ENCODE measurements around the gene C10orf71. TPM values are rescaled to one million over a fixed set of nuclear protein-coding genes. Genes with fewer than 3 reads are reported as not detected.

Gene C10orf71
- total RNA-seq, 3 donors from 2014 or later: 0.05 TPM; not detected in 2

DNA sequence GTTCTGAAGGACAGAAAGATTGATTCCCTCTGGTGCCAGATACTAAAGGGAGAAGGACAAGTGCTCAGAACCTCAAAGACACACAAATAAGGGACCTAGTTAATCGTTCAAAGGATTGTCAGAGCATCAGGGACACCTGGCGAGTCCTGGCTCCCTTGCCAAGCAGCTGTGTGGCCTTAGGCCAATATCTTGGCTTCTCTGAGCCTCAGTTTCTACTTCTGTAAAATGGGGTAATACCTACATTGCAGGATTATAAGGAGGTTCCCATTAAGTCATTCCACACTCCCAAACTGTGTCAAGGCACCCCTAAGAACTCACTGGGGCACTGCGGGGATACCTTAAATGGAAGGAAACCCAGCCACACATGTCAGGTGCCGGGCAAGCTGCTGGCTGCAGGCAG lies 67.5 kb downstream of the C10orf71 start:
- no peaks in the 10 kb centered on the region for H3K9me3 ChIP-seq
- TF ChIP-seq, protein P1, sequence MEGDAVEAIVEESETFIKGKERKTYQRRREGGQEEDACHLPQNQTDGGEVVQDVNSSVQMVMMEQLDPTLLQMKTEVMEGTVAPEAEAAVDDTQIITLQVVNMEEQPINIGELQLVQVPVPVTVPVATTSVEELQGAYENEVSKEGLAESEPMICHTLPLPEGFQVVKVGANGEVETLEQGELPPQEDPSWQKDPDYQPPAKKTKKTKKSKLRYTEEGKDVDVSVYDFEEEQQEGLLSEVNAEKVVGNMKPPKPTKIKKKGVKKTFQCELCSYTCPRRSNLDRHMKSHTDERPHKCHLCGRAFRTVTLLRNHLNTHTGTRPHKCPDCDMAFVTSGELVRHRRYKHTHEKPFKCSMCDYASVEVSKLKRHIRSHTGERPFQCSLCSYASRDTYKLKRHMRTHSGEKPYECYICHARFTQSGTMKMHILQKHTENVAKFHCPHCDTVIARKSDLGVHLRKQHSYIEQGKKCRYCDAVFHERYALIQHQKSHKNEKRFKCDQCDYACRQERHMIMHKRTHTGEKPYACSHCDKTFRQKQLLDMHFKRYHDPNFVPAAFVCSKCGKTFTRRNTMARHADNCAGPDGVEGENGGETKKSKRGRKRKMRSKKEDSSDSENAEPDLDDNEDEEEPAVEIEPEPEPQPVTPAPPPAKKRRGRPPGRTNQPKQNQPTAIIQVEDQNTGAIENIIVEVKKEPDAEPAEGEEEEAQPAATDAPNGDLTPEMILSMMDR (IDR thresholded peaks at IDR 0.05): no peak
- intact Hi-C loops (cut with DNase I, micrococcal nuclease): no loop called here
- DNase-seq (no peak), ATAC-seq (no peak)
- no peaks in the 10 kb centered on the region for H3K36me3 ChIP-seq (ENCODE audit: low read depth)
- H3K4me1 ChIP-seq (ENCODE audit: low read depth): no peaks in the 10 kb centered on the region
- H3K4me3 ChIP-seq: no peak overlapping the region

DNA sequence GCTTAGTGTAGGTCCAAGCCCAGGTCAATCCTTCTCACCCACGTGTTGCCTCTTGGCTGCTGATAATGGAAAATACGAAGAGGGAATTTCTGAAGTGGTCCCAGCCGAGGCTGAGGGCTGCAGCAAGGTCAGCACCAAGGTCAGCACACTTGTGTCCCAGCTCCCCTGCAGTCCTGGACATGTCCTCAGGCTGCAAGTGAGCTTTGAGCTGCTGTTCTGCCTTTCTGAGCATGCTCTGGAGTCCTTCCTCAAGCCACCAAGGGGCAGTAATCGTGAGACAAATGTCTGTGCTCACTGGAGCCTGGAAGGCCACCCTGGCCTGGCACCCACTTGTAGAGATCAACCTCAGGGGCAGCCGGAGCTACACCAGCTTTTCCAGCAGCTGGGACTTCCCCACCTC lies 68.6 kb downstream of the C10orf71 start:
- no peaks in the 10 kb centered on the region for H3K9me3 ChIP-seq
- no peaks in the 10 kb centered on the region for H3K36me3 ChIP-seq (ENCODE audit: low read depth)
- DNase-seq: no peak
- TF ChIP-seq, protein P1 (IDR thresholded peaks at IDR 0.05): no peak
- intact Hi-C loops (cut with DNase I, micrococcal nuclease): no loop called here
- no peak for ATAC-seq
- no peak overlapping the region for H3K4me3 ChIP-seq
- H3K4me1 ChIP-seq (ENCODE audit: low read depth): no peaks in the 10 kb centered on the region

DNA sequence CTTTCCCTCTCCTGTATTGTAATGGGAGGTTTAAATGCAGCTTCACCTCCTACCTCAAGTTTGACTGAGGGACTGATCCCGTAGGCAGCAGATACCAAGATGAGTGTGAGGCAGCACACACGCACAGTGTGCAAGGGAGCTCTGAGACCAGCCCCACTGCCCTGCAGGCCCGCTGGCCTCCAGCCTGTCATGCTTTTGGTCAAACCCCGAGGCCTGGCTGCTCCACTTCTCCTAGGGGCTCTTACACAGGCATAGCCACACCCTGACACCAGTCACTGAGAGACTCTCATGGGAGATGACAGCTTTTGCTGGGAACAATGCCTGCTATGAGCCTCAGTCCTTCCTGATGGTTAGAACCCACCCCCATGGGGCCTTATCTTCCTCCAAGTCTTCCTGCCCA lies 69.3 kb downstream of the C10orf71 start:
- H3K4me1 ChIP-seq (ENCODE audit: low read depth): no peaks in the 10 kb centered on the region
- ATAC-seq (no peak), DNase-seq (no peak)
- no peak overlapping the region for H3K4me3 ChIP-seq
- no peaks in the 10 kb centered on the region for H3K9me3 ChIP-seq
- intact Hi-C loops (cut with DNase I, micrococcal nuclease): no loop called here
- H3K36me3 ChIP-seq (ENCODE audit: low read depth): no peaks in the 10 kb centered on the region
- TF ChIP-seq, protein P1 (IDR thresholded peaks at IDR 0.05): no peak

DNA sequence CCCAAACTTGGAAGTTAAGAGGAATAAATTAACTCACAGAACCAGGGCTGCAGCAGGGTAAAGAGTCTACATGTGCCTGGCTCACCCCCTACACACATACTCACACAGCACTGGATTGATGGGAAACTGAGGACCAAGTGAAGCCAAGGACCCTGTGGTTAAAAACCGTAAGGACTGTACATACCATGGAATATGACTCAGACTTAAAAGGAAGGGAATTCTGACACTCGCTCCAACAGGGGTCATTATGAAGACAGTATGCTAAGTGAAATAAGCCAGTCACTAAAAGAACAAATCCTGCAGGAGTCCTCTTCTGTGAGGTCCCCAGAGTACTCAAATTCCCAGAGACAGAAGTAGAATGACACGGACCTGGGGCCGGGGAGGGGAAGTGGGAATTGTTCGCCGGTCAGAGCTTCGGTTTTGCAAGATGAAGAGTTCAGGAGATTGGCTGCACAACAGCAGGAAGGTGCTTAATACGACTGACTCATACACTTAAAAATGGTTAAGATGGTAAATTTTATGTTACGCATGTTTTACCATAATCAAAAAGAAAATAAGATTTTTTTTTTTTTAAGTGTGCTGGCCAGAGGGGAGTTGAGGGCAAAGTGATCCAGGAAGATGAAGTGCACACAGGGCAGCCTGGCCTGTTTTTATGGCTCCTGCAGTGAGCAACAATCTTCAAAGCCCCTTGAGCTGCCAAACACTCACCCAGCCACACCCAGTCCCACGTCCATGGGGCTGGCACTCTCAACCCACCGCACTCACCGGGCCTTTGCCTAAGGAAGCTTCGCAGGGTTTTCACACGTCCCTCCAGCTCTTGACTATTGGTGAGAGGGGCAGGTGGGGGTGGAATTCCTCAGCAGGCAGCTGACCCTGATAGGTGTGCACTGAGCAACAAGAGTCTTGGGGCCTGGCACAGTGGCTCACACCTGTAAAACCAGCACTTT lies 70.5 kb downstream of the C10orf71 start:
- DNase-seq (no peak), ATAC-seq (no peak)
- TF ChIP-seq, protein P1 (IDR thresholded peaks at IDR 0.05): no peak
- no peak overlapping the region for H3K4me3 ChIP-seq
- no peaks in the 10 kb centered on the region for H3K4me1 ChIP-seq (ENCODE audit: low read depth)
- no peaks in the 10 kb centered on the region for H3K36me3 ChIP-seq (ENCODE audit: low read depth)
- H3K9me3 ChIP-seq: no peaks in the 10 kb centered on the region
- intact Hi-C loops (cut with DNase I, micrococcal nuclease): no loop called here

DNA sequence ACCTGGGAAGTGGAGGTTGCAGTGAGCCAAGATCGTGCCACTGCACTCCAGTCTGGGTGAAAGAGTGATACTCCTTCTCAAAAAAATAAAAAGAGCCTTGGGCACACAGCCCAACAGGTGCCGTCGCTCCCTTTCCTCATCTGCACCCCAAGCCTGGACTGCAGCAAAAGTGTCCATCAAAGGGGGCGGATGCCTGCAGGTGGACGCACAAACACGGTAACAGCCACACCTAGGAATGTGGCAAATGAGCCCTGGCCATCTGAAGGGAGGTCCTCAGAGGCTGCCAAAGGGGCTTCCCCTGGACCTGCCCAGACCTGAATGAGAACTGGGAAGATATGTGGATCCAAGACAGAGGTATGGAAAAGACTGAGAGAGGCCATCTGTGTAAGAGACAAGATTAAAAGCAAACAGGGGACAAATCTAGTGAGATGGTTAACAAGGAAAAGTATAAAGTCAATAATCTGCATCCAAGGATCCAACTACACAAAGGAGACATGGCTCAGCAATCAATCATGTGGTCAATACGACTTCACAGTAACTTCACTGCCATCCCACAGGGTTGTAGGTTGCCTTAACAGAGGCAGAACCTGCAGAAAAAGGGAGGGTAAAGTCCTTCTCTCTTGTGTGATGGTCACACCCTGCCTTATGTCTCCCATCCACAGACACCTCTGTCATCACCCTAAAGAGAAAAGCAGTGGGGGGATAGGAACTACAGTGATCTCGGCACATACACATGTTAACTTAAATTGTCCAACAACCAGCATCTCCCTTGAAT lies 71.5 kb downstream of the C10orf71 start:
- H3K4me1 ChIP-seq (ENCODE audit: low read depth): no peaks in the 10 kb centered on the region
- H3K4me3 ChIP-seq: no peak overlapping the region
- no peaks in the 10 kb centered on the region for H3K9me3 ChIP-seq
- no peak for DNase-seq
- no peak for ATAC-seq
- TF ChIP-seq, protein P1 (IDR thresholded peaks at IDR 0.05): no peak
- H3K36me3 ChIP-seq (ENCODE audit: low read depth): no peaks in the 10 kb centered on the region
- intact Hi-C loops (cut with DNase I, micrococcal nuclease): no loop called here
